HFF-Myc (cell line): ENCODE measurements around the gene PHETA2.
"Not testable (repeated sequence)": the region's sequence is repeated elsewhere in the genome, so short reads cannot be mapped to it uniquely, and the experiment has no call there.

Source experiments
- DNase-seq: peaks from one replicate; pipeline ENCODE4 v3.0.0-alpha.2; 2011; ENCODE audit warnings: low read depth; ENCODE audit errors: extremely low read depth
- H3K4me3 ChIP-seq: replicated peaks from 2 replicates; pipeline ENCODE4 v1.5.1; 2011; ENCODE audit warnings: low read depth, mild to moderate bottlenecking, control low read depth, low read length
- TF ChIP-seq, protein P1 (sequence below): IDR thresholded peaks from 2 replicates; pipeline ENCODE4 v1.5.1; 2012; ENCODE audit warnings: mild to moderate bottlenecking, low read depth, low read length, control low read depth; ENCODE audit errors: missing control alignments

Gene PHETA2

DNA sequence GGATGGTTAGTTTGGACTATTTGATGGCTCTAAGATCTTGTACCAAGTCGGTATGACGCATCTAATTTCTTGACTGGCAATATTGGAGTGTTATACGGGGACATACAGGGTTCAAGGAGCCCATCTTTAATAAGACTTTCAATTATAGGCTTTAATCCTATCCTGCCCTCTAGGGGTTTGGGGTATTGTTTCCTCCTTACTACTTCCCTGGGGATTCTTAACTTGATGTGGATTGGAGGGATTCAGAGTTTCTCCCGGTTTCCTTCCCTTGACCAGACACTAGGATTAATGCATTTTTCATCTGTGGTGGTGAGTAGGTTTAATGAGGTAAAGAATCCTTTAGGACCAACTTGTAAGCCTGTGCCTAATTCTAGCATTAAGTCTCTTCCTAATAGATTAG lies 37.8 kb downstream of the PHETA2 start:
- DNase-seq = no peak
- TF ChIP-seq, protein P1, sequence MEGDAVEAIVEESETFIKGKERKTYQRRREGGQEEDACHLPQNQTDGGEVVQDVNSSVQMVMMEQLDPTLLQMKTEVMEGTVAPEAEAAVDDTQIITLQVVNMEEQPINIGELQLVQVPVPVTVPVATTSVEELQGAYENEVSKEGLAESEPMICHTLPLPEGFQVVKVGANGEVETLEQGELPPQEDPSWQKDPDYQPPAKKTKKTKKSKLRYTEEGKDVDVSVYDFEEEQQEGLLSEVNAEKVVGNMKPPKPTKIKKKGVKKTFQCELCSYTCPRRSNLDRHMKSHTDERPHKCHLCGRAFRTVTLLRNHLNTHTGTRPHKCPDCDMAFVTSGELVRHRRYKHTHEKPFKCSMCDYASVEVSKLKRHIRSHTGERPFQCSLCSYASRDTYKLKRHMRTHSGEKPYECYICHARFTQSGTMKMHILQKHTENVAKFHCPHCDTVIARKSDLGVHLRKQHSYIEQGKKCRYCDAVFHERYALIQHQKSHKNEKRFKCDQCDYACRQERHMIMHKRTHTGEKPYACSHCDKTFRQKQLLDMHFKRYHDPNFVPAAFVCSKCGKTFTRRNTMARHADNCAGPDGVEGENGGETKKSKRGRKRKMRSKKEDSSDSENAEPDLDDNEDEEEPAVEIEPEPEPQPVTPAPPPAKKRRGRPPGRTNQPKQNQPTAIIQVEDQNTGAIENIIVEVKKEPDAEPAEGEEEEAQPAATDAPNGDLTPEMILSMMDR = peak; percentile 6
- H3K4me3 ChIP-seq = no peak overlapping the region

DNA sequence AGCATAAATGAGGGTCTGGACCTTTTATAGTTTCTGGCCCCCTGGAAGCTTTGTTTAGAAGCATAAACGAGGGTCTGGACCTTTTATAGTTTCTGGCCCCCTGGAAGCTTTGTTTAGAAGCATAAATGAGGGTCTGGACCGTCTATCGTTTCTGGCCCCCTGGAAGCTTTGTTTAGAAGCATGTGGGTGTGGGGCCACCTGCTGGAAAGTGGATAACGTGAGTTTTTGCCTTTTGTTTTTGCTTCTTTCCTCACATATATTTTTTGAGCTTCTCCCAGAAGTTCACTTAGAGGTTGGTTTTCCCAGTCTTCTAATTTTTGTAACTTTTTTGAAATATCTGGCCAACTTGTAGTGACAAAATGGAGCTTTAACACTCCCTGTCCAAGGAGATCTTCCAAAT lies 38.7 kb downstream of the PHETA2 start:
- not testable (repeated sequence) for DNase-seq, H3K4me3 ChIP-seq
- TF ChIP-seq, protein P1 = peak; percentile 16

DNA sequence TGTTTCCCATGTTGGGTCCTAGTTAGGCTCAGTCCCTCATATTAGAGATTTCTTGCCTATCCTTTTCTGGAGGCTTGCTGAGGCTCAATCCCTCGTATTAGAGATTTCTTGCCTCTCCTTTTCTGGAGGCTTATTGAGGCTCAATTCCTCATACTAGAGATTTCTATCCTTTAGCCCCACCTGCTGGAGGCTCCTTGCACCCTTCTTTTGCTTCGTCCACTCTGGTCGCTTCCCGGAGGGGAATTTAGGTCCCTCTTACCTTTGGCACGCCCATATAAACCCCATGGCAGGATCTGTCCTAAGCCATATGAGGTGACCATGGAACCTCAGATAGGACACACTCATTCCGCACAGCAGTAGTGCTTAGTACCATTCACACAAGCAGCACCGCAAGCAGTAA lies 40.7 kb downstream of the PHETA2 start:
- no peak overlapping the region for H3K4me3 ChIP-seq
- TF ChIP-seq, protein P1 = peak; percentile 55
- DNase-seq = no peak

DNA sequence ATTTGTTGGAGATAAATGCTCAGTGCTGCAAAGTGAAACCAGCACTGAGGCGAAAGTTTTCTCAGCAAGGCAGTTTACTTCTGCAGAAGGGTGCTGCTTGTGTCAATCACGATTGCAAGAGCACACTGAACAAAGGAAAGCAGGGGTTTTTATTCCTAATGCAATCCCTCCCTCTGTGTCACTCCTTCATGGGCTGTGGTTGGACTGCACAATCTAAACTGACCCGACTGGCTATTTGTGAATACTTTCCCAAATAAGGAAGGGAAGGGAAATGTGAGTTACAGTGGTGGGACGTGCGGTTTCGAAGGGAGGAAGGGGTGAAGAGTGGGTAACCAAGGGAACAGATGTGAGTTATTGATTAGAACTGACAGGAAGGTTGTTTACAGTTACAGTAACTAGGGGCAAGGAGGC lies 41.4 kb downstream of the PHETA2 start:
- DNase-seq, H3K4me3 ChIP-seq: not testable (repeated sequence)

DNA sequence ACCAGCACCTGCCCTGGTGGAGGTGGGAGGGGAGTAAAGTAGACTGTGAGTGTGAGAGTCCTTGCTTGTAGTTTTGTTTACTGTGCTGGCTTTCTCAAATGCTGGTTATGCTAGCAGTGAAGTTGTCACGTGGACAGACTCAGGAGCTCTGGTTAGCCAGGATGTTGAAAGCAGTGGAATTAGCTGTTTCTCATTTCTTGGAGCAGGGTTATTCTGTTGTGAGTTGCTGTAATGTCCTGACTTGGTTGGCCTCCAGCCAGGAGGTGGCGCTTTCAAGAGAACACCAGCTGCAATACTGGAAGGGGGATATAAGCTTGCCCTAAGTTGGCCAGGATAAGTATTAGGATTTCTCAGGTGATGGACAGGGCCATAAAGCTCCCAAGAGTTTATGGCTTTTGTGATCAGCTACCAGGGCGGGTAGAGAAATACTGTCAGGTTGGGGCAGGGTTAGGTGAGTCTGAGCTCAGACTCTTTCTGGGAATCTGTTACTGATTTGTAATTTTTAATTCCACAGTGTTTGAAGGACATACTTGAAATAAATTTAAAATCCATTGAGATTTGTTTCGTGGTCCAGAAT lies 42.9 kb downstream of the PHETA2 start:
- DNase-seq = no peak
- no peak overlapping the region for H3K4me3 ChIP-seq
- TF ChIP-seq, protein P1 = no peak

DNA sequence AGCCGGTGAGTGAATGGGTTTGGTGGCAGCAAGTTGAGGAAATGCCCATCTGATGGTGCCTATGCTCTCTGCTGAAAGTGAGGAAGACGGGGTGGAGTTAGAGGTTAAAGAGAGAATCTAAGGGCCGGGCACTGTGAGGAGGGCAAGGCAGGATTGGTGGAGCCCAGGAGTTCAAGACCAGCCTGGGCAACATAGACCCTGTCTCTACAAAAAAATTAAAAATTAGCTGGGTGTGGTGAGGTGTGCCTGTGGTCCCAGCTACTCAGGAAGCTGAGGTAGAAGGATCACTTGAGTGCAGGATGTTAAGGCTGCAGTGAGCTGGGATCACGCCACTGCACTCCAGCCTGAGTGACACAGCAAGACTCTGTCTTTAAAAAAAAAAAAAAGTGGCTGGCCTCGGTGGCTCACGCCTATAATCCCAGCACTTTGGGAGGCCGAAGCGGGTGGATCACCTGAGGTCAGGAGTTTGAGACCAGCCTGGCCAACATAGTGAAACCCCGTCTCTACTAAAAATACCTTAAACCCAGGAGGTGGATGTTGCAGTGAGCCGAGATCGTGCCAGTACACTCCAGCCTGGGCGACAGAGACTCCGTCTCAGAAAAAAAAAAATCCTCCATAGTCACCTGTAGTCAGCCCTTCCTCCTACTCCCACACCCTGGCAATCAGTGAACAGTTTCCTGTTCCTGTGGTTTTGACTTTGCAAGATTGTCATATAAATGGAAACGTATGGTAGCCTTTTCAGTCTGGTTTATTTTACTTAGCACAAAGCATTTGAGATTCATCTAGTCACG lies 46.4 kb downstream of the PHETA2 start:
- H3K4me3 ChIP-seq, DNase-seq: not testable (repeated sequence)

DNA sequence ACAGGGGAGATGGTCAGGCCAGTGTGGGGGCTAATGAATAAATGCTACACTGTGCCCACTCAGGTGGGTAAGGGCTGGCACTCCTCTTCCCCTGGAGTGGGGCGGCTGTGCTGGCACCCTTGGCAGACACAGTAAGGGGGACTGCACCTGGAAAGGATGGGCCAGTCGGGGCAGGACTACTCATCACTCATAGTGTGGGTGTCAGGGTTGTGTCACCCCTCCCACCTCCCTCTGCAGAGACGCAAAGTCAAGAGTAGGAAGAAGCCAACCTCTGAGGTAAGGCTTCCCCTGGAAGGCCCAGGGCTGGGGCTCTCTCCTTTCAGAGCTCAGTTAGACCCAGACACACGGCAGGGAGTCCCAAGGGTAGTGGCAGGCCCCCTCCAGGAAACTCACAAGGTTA lies 49.5 kb downstream of the PHETA2 start:
- not testable (repeated sequence) for H3K4me3 ChIP-seq, DNase-seq

DNA sequence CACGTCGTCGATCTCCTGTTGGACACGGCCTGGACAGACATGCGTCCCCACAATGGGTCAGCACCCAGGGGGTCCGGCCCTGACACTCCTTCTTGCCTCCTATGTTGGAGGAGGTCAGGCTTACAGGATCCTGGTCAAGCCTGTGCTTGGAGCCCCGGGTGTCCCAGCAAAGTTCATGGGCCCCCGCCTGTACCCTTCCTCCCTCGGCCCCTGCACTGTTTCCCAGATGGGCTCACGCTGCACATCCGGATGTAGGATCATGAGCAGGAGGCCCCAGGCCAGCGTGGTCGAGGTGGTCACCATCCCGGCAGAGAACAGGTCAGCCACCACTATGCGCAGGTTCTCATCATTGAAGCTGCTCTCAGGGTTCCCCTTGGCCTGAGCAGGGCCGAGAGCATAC lies 53.6 kb downstream of the PHETA2 start:
- H3K4me3 ChIP-seq = no peak overlapping the region
- DNase-seq = no peak
- TF ChIP-seq, protein P1 = no peak

DNA sequence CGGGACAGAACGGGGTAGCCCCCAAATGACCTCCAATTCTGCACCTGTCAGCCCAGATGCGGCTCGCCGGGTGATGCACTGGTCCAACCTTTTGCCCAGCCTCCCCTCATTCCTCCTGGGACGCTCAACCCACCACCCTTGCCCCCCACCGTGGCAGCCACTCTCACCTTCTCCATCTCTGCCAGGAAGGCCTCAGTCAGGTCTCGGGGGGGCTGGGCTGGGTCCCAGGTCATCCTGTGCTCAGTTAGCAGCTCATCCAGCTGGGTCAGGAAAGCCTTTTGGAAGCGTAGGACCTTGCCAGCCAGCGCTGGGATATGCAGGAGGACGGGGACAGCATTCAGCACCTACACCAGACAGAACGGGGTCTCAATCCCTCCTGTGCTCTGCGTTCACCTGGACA lies 54.0 kb downstream of the PHETA2 start:
- not testable (repeated sequence) for H3K4me3 ChIP-seq, DNase-seq
